ENCODE results near the gene HCRTR1. TPM values are rescaled to one million over a fixed set of nuclear protein-coding genes. Genes with fewer than 3 reads are reported as not detected.

Gene HCRTR1
- total and polyA plus RNA-seq, 10 of the 15 experiments (the other 5 are each of a cell fraction or from before 2014, with no cell fraction given): not detected

DNA sequence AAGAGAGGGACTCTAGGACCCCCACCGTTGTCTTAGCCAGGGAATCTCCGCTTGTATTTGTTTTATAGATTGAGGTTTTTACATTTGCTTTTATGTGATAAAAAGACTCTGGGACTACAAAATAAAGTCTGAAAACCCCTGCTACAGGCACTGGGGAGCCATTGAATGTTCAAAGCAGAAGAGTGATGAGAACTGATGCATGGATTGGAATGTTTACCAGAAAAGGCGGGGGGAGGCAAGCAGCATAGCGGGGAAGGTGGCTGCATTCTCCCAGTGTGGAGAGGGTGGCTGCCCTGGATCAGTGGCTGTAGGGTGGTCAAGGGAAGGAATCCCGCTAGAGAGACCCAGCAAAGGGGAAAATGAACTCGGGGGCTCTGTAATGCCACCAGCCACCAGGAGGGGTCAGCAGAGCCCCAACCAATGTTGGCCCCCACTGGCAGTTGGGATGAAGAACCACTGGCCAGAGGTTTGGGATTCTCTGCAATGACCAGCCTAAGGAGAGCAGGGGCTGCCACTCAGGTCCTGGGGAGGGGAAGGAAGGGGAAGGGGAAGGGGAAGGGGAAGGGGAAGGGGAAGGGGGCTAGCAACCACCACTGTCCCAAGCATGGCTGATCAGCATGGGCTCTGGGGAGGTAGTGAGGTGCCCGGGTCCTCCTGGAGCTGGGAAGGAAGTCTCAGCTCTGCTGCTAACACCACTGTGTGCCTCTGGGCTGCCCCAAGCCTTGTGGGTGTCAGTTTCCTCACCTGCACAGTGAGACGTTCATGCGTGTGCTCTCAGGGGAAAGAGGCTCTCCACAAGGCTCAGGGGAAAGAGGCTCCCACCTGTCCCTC lies 46.3 kb downstream of the HCRTR1 start (continued):
- TF ChIP-seq, protein P1, sequence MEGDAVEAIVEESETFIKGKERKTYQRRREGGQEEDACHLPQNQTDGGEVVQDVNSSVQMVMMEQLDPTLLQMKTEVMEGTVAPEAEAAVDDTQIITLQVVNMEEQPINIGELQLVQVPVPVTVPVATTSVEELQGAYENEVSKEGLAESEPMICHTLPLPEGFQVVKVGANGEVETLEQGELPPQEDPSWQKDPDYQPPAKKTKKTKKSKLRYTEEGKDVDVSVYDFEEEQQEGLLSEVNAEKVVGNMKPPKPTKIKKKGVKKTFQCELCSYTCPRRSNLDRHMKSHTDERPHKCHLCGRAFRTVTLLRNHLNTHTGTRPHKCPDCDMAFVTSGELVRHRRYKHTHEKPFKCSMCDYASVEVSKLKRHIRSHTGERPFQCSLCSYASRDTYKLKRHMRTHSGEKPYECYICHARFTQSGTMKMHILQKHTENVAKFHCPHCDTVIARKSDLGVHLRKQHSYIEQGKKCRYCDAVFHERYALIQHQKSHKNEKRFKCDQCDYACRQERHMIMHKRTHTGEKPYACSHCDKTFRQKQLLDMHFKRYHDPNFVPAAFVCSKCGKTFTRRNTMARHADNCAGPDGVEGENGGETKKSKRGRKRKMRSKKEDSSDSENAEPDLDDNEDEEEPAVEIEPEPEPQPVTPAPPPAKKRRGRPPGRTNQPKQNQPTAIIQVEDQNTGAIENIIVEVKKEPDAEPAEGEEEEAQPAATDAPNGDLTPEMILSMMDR (IDR thresholded peaks at IDR 0.05 in 2 of 3, conservative IDR thresholded peaks at IDR 0.05 in 1 of 3; ENCODE audit: control insufficient read depth in 2 of 3, extremely low read depth in 1 of 3, insufficient read depth in 1 of 3, low read depth in 3 of 3, low read length in 3 of 3): peak; percentile 92 to 95 (median 95)
- TF ChIP-seq YY1 (IDR thresholded peaks at IDR 0.05; ENCODE audit: low read depth, low read length): peak; percentile 63; the same call in 1 of the 2 replicates
- TF ChIP-seq, protein P2, sequence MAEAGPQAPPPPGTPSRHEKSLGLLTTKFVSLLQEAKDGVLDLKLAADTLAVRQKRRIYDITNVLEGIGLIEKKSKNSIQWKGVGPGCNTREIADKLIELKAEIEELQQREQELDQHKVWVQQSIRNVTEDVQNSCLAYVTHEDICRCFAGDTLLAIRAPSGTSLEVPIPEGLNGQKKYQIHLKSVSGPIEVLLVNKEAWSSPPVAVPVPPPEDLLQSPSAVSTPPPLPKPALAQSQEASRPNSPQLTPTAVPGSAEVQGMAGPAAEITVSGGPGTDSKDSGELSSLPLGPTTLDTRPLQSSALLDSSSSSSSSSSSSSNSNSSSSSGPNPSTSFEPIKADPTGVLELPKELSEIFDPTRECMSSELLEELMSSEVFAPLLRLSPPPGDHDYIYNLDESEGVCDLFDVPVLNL (IDR thresholded peaks at IDR 0.05; ENCODE audit: low read depth, low read length): no peak
- TF ChIP-seq CHD2 (IDR thresholded peaks at IDR 0.05; ENCODE audit: borderline replicate concordance, low read depth, low read length): no peak
- TF ChIP-seq HSF1 (IDR thresholded peaks at IDR 0.05; ENCODE audit: low read depth, low read length): no peak
- TF ChIP-seq, protein P3, sequence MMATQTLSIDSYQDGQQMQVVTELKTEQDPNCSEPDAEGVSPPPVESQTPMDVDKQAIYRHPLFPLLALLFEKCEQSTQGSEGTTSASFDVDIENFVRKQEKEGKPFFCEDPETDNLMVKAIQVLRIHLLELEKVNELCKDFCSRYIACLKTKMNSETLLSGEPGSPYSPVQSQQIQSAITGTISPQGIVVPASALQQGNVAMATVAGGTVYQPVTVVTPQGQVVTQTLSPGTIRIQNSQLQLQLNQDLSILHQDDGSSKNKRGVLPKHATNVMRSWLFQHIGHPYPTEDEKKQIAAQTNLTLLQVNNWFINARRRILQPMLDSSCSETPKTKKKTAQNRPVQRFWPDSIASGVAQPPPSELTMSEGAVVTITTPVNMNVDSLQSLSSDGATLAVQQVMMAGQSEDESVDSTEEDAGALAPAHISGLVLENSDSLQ (IDR thresholded peaks at IDR 0.05): no peak
- TF ChIP-seq RB1 (IDR thresholded peaks at IDR 0.05; ENCODE audit: borderline replicate concordance): no peak
- no peak for TF ChIP-seq ZBTB33 (IDR thresholded peaks at IDR 0.05)
- TF ChIP-seq ASH2L (IDR thresholded peaks at IDR 0.05; ENCODE audit: borderline replicate concordance, low read depth): no peak
- TF ChIP-seq TCF3 (IDR thresholded peaks at IDR 0.05; ENCODE audit: borderline replicate concordance, insufficient read depth, low read depth, low read length): no peak
- TF ChIP-seq SREBF1 (IDR thresholded peaks at IDR 0.05; ENCODE audit: low read length): no peak
- TF ChIP-seq HDAC2 (IDR thresholded peaks at IDR 0.05): no peak
